HEK293T (cell line): Measurements from ENCODE around the gene SETBP1.

ENCODE experiments used
- CTCF ChIA-PET: fragments of 350-600 bp; formaldehyde crosslinking; extraction: SDS; loops from one replicate; lab custom pipeline; 2021; ENCODE audit warnings: antibody characterized with exemption, inconsistent platforms; lab: Yijun Ruan, JAX
- POLR2A ChIA-PET: fragments of 350-600 bp; formaldehyde crosslinking; extraction: SDS; loops from one replicate; lab custom pipeline; 2020; ENCODE audit warnings: antibody characterized with exemption, inconsistent platforms; lab: Yijun Ruan, JAX
- DNase-seq: peaks from one replicate; pipeline ENCODE4 v3.0.0; 2012; ENCODE audit warnings: mixed read lengths; ENCODE audit errors: extremely low spot score
- ARNT ChIP-seq: fragments of 450-650 bp; IDR thresholded peaks from 2 replicates; pipeline ENCODE4 v1.6.1; 2017; ENCODE audit warnings: mild to moderate bottlenecking
- BHLHE40 ChIP-seq: fragments of 450-650 bp; IDR thresholded peaks from 2 replicates; pipeline ENCODE4 v1.6.1; 2016; ENCODE audit warnings: mild to moderate bottlenecking, moderate library complexity, borderline replicate concordance
- CTBP1 ChIP-seq: fragments of 450-650 bp; IDR thresholded peaks from 2 replicates; pipeline ENCODE4 v1.6.1; 2016; ENCODE audit warnings: borderline replicate concordance
- ELF4 ChIP-seq: fragments of 450-650 bp; IDR thresholded peaks from 2 replicates; pipeline ENCODE4 v1.6.1; 2017; ENCODE audit warnings: antibody characterized with exemption
- FOXA1 ChIP-seq: fragments of 450-650 bp; IDR thresholded peaks from 2 replicates; pipeline ENCODE4 v1.6.1; 2016; ENCODE audit warnings: mild to moderate bottlenecking
- FOXK2 ChIP-seq: fragments of 450-650 bp; IDR thresholded peaks from 2 replicates; pipeline ENCODE4 v1.6.1; 2016; ENCODE audit warnings: mild to moderate bottlenecking
- FOXM1 ChIP-seq: fragments of 450-650 bp; IDR thresholded peaks from 2 replicates; pipeline ENCODE4 v1.6.1; 2017; ENCODE audit warnings: mild to moderate bottlenecking, borderline replicate concordance
- HDGF ChIP-seq: fragments of 450-650 bp; IDR thresholded peaks from 2 replicates; pipeline ENCODE4 v1.6.1; 2017; ENCODE audit warnings: antibody characterized with exemption, borderline replicate concordance
- L3MBTL2 ChIP-seq: fragments of 450-650 bp; conservative IDR thresholded peaks from 2 replicates; pipeline ENCODE4 v1.6.1; 2016; ENCODE audit warnings: mild to moderate bottlenecking
- LEF1 ChIP-seq: fragments of 450-650 bp; IDR thresholded peaks from 2 replicates; pipeline ENCODE4 v1.6.1; 2017; ENCODE audit warnings: mild to moderate bottlenecking, borderline replicate concordance
- NFRKB ChIP-seq: fragments of 450-650 bp; IDR thresholded peaks from 2 replicates; pipeline ENCODE4 v1.6.1; 2016; ENCODE audit warnings: mild to moderate bottlenecking, moderate library complexity
- SP1 ChIP-seq: fragments of 450-650 bp; IDR thresholded peaks from 2 replicates; pipeline ENCODE4 v1.6.1; 2017
- SUZ12 ChIP-seq: fragments of 450-650 bp; IDR thresholded peaks from 2 replicates; pipeline ENCODE4 v1.6.1; 2016; ENCODE audit warnings: mild to moderate bottlenecking
- TARDBP ChIP-seq: fragments of 450-650 bp; IDR thresholded peaks from 2 replicates; pipeline ENCODE4 v1.6.1; 2016
- ZNF384 ChIP-seq: fragments of 450-650 bp; IDR thresholded peaks from 2 replicates; pipeline ENCODE4 v1.6.1; 2016
- TF ChIP-seq, protein P1 (sequence below): fragments of 450-650 bp; IDR thresholded peaks from 2 replicates; pipeline ENCODE4 v1.6.1; 2016

Gene SETBP1

DNA sequence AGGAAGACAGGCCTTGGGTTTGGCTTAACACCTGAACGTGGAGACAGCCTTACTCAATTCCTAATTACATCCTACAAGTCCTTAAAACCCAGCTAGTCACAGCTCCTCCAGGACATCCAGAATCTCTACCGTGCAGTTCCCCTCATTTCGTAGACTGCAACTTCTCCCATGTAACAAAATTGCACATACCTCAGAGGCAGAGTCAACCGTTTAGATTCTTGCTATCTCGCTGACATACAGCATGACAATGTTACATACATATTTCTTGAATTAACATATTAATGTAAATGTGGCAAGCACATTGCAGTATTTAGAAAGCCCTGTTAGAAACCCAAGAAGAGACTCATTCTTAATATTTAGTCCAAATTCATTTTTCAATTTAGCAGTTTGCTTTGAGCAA, 358.7 kb downstream of the SETBP1 start:
- TF ChIP-seq FOXA1 (no peak), L3MBTL2 (no peak), BHLHE40 (no peak), FOXM1 (no peak), SP1 (no peak), HDGF (no peak), FOXK2 (no peak), NFRKB (no peak), ZNF384 (no peak), LEF1 (no peak), CTBP1 (no peak), ARNT (no peak)
- TF ChIP-seq, protein P1, sequence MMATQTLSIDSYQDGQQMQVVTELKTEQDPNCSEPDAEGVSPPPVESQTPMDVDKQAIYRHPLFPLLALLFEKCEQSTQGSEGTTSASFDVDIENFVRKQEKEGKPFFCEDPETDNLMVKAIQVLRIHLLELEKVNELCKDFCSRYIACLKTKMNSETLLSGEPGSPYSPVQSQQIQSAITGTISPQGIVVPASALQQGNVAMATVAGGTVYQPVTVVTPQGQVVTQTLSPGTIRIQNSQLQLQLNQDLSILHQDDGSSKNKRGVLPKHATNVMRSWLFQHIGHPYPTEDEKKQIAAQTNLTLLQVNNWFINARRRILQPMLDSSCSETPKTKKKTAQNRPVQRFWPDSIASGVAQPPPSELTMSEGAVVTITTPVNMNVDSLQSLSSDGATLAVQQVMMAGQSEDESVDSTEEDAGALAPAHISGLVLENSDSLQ, result no peak
- ChIA-PET POLR2A (no interaction called here), CTCF (no interaction called here)
- no peak for DNase-seq

DNA sequence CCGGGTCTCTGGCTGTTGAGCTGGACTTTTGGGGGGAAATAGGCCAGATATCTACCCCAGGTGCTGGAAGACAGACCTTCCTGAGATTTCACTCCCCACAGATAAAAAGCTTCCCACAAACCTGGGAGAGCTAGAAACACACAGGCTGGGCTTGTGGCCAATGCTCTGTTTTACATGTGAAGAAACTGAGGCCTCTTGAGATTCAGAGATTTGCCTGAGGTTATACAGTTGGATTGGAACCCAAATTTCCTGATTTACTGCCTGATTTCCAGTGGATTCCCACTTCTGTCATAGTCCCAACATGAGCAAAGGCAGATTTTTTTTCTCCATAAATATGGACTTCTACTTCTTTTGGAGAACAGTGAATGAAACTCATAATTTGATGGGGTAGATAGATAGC, 360.2 kb downstream of the SETBP1 start:
- CTCF ChIA-PET, result no interaction called here
- POLR2A ChIA-PET, result no interaction called here
- TF ChIP-seq ARNT (no peak), SUZ12 (no peak), ZNF384 (no peak), CTBP1 (no peak), TARDBP (no peak), L3MBTL2 (no peak), ELF4 (no peak), FOXM1 (no peak), FOXA1 (no peak), LEF1 (no peak), SP1 (no peak), HDGF (no peak), FOXK2 (no peak), BHLHE40 (no peak)
- TF ChIP-seq, protein P1, result no peak
- DNase-seq, result no peak

GRCh38 chr18:45044787-45045186, 364.1 kb downstream of the SETBP1 start:
- TF ChIP-seq L3MBTL2 (no peak), SP1 (no peak), ZNF384 (no peak), BHLHE40 (no peak), LEF1 (no peak), ELF4 (no peak), TARDBP (no peak), ARNT (no peak), FOXA1 (no peak), CTBP1 (no peak), SUZ12 (no peak), FOXK2 (no peak), NFRKB (no peak), FOXM1 (no peak), HDGF (no peak)
- TF ChIP-seq, protein P1, result no peak

GRCh38 chr18:45046228-45046627, 365.5 kb downstream of the SETBP1 start:
- TF ChIP-seq TARDBP (no peak), ELF4 (no peak), BHLHE40 (no peak), FOXM1 (no peak), FOXA1 (no peak), HDGF (no peak), CTBP1 (no peak), ARNT (no peak), L3MBTL2 (no peak), NFRKB (no peak), FOXK2 (no peak), LEF1 (no peak), ZNF384 (no peak), SUZ12 (no peak), SP1 (no peak)
- TF ChIP-seq, protein P1, result no peak
- ChIA-PET CTCF (no interaction called here), POLR2A (no interaction called here)
- no peak for DNase-seq

More at GRCh38 chr18:45044787-45045186, 364.1 kb downstream of the SETBP1 start:
- POLR2A ChIA-PET, result no interaction called here
- no peak for DNase-seq
- CTCF ChIA-PET, result no interaction called here

DNA sequence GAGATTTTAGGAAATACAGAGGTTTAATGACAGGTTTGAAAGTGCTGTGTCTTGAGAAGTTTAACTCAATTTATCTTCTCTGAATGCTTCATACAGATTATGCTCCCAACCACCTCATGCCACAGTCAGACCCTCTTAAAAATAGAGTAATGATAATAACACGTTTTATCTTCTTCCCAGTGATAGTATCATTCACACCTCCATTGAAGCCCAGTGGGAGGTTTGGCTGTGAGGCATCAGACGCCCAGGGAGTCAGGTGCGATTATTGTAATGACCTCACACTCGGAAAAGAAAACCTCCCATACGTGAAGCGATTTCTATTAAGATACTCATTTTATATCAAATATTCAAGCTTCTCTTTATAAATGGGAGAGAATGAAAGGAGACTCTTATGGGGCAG, 366.3 kb downstream of the SETBP1 start:
- no peak for DNase-seq
- ChIA-PET POLR2A (no interaction called here), CTCF (no interaction called here)
- no peak for TF ChIP-seq TARDBP
- no peak for TF ChIP-seq L3MBTL2
- no peak for TF ChIP-seq SP1
- no peak for TF ChIP-seq FOXM1
- no peak for TF ChIP-seq ARNT
- no peak for TF ChIP-seq FOXA1
- TF ChIP-seq ZNF384, result no peak
- TF ChIP-seq CTBP1, result no peak
- no peak for TF ChIP-seq BHLHE40
- TF ChIP-seq, protein P1, result no peak
- TF ChIP-seq ELF4, result no peak
- no peak for TF ChIP-seq HDGF
- TF ChIP-seq SUZ12, result no peak
- no peak for TF ChIP-seq NFRKB
- TF ChIP-seq LEF1, result no peak
- TF ChIP-seq FOXK2, result no peak
